ENCODE data around the gene GRIK1.

The GRIK1 gene

DNA sequence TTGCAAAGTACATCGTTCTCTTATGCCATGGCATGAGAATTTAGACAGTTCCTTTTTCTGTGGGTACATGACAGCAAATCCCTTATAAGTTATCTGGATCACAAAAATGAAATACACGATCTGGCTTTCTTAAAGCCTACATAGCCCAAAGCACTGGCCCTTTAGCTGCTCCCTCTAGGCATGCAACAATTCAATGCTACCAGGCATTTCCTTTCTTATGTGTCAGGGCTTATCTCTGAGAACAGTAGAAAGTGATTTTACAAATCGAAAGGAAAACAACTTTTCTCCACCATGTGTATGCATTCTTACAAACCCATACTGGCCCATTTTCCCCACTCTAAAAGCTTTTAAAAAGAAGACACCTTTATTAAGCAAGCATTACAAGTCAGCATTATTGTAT lies 139.7 kb downstream of the GRIK1 start:
- Histone ChIP-seq H3K4me3 (ENCODE audit: low read depth, low read length, poor library complexity, severe bottlenecking) (no peak overlapping the region), H3K4me1 (ENCODE audit: insufficient read depth, low read length, severe bottlenecking) (no peaks in the 10 kb centered on the region), H3K36me3 (ENCODE audit: insufficient read depth, low read length) (no peaks in the 10 kb centered on the region), H3F3A (ENCODE audit: insufficient read depth, low read length) (no peaks in the 10 kb centered on the region), H3K4me2 (ENCODE audit: low read length) (no peak overlapping the region), H3K9me3 (ENCODE audit: low read length) (no peaks in the 10 kb centered on the region), H3K27ac (ENCODE audit: low read depth, low read length, poor library complexity, severe bottlenecking) (no peak overlapping the region), H4K20me1 (ENCODE audit: insufficient read depth, low read length) (no peaks in the 10 kb centered on the region), H3K9ac (ENCODE audit: low read length) (no peak overlapping the region), H2AFZ (ENCODE audit: low read length) (no peak overlapping the region), H3K9me2 (ENCODE audit: low read depth, low read length) (no peaks in the 10 kb centered on the region), H3K27me3 (ENCODE audit: insufficient read depth, low read length) (no peaks in the 10 kb centered on the region), H3K79me2 (ENCODE audit: insufficient read depth, low read length) (no peaks in the 10 kb centered on the region)
- TF ChIP-seq CTCF (IDR thresholded peaks at IDR 0.05; ENCODE audit: low read length), result no peak
- no peak for TF ChIP-seq EZH2 (IDR thresholded peaks at IDR 0.05; ENCODE audit: borderline replicate concordance, low read length)

DNA sequence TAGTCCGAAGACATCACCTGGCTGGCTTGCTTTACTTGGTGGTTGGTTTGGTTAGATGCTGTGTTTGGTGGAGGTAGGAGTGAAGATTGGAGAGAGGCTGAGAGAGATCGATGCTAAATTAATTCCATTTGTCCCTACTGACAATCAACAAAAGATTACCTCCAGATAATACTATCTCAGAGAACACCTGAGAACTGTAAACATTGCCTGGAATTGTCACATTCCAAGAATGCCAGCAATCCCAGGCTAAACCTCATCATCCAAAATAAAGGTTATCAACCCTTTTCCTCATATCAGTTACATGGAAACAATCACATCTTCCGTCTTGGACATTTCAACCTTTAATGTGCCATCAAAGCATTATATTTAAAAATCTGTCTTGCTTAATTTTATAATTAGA lies 141.0 kb downstream of the GRIK1 start:
- H3K27me3 ChIP-seq (ENCODE audit: insufficient read depth, low read length), result no peaks in the 10 kb centered on the region

GRCh38 chr21:29797155-29797554 lies 142.6 kb downstream of the GRIK1 start:
- Histone ChIP-seq H3K27me3 (ENCODE audit: insufficient read depth, low read length) (no peaks in the 10 kb centered on the region), H3K9me2 (ENCODE audit: low read depth, low read length) (no peaks in the 10 kb centered on the region), H3K4me3 (ENCODE audit: low read depth, low read length, poor library complexity, severe bottlenecking) (no peak overlapping the region), H3K36me3 (ENCODE audit: insufficient read depth, low read length) (no peaks in the 10 kb centered on the region), H3K9me3 (ENCODE audit: low read length) (no peaks in the 10 kb centered on the region), H2AFZ (ENCODE audit: low read length) (no peak overlapping the region), H3F3A (ENCODE audit: insufficient read depth, low read length) (no peaks in the 10 kb centered on the region), H4K20me1 (ENCODE audit: insufficient read depth, low read length) (no peaks in the 10 kb centered on the region), H3K79me2 (ENCODE audit: insufficient read depth, low read length) (no peaks in the 10 kb centered on the region), H3K4me2 (ENCODE audit: low read length) (no peak overlapping the region), H3K27ac (ENCODE audit: low read depth, low read length, poor library complexity, severe bottlenecking) (no peak overlapping the region), H3K9ac (ENCODE audit: low read length) (no peak overlapping the region), H3K4me1 (ENCODE audit: insufficient read depth, low read length, severe bottlenecking) (no peaks in the 10 kb centered on the region)
- TF ChIP-seq CTCF (IDR thresholded peaks at IDR 0.05; ENCODE audit: low read length), result no peak
- no peak for TF ChIP-seq EZH2 (IDR thresholded peaks at IDR 0.05; ENCODE audit: borderline replicate concordance, low read length)

More for the DNA sequence above, 141.0 kb downstream of the GRIK1 start:
- no peaks in the 10 kb centered on the region for H3F3A ChIP-seq (ENCODE audit: insufficient read depth, low read length)
- no peak overlapping the region for H2AFZ ChIP-seq (ENCODE audit: low read length)
- no peak overlapping the region for H3K9ac ChIP-seq (ENCODE audit: low read length)
- no peaks in the 10 kb centered on the region for H3K9me2 ChIP-seq (ENCODE audit: low read depth, low read length)
- H3K36me3 ChIP-seq (ENCODE audit: insufficient read depth, low read length), result no peaks in the 10 kb centered on the region
- no peaks in the 10 kb centered on the region for H3K4me1 ChIP-seq (ENCODE audit: insufficient read depth, low read length, severe bottlenecking)
- H3K9me3 ChIP-seq (ENCODE audit: low read length), result no peaks in the 10 kb centered on the region
- H3K79me2 ChIP-seq (ENCODE audit: insufficient read depth, low read length), result no peaks in the 10 kb centered on the region
- H3K4me3 ChIP-seq (ENCODE audit: low read depth, low read length, poor library complexity, severe bottlenecking), result no peak overlapping the region
- no peak overlapping the region for H3K27ac ChIP-seq (ENCODE audit: low read depth, low read length, poor library complexity, severe bottlenecking)
- H3K4me2 ChIP-seq (ENCODE audit: low read length), result no peak overlapping the region
- TF ChIP-seq CTCF (IDR thresholded peaks at IDR 0.05; ENCODE audit: low read length) (no peak), EZH2 (IDR thresholded peaks at IDR 0.05; ENCODE audit: borderline replicate concordance, low read length) (no peak)
- H4K20me1 ChIP-seq (ENCODE audit: insufficient read depth, low read length), result no peaks in the 10 kb centered on the region
